ENCODE results near the gene ACSF3.

GRCh38 chr16:89099905-89100304 lies 6.3 kb downstream of the ACSF3 start:
- TF ChIP-seq CTCF (conservative IDR thresholded peaks at IDR 0.05; ENCODE audit: low read depth, low read length) (no peak), EZH2phosphoT487 (IDR thresholded peaks at IDR 0.05; ENCODE audit: borderline replicate concordance, low read length) (no peak), EZH2 (IDR thresholded peaks at IDR 0.05; ENCODE audit: low read length, unreplicated experiment) (no peak)
